ENCODE measurements around the gene PRDM9. TPM values are rescaled to one million over a fixed set of nuclear protein-coding genes. Genes with fewer than 3 reads are reported as not detected.
"Not testable (repeated sequence)": the region's sequence is repeated elsewhere in the genome, so short reads cannot be mapped to it uniquely, and the experiment has no call there.

The PRDM9 gene
- total RNA-seq, 1 donor from 2014 or later, result not detected

DNA sequence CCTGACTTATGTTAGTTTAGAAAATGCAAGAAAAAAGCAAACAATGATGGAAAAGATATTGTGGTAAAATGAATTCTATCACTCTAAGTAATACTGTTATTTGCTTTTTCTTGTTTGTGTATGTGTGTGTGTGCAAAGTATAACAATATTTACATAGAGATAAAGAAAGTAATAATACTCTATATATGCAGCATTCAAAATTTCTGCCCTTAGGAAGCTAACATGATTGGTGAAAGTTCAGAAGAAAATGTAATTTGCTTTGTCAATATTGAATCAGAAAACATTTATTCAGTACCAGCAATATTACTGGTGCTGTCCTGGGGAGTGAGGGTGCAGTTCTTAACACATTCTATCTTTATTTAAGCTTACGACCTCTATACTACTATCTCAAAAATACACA lies 12.9 kb upstream of the PRDM9 start:
- no peaks in the 10 kb centered on the region for H3K4me1 Mint-ChIP-seq (ENCODE audit: low read depth)
- DNase-seq (ENCODE audit: low spot score), result no peak
- intact Hi-C loops (cut with micrococcal nuclease), result no loop called here
- no peaks in the 10 kb centered on the region for H3K27me3 Mint-ChIP-seq (ENCODE audit: low read depth)
- no peaks in the 10 kb centered on the region for H3K36me3 Mint-ChIP-seq (ENCODE audit: low read depth)
- H3K9me3 Mint-ChIP-seq, result peaks cover 42% of the 10 kb centered on the region
- no peak overlapping the region for H3K27ac Mint-ChIP-seq
- no peak overlapping the region for H3K4me3 Mint-ChIP-seq (ENCODE audit: low read depth)

- DNase-seq (ENCODE audit: low spot score), result no peak
- no peaks in the 10 kb centered on the region for H3K27me3 Mint-ChIP-seq (ENCODE audit: low read depth)
These were observed 10.8 kb upstream of the PRDM9 start for GRCh38 chr5:23496576-23496975.

DNA sequence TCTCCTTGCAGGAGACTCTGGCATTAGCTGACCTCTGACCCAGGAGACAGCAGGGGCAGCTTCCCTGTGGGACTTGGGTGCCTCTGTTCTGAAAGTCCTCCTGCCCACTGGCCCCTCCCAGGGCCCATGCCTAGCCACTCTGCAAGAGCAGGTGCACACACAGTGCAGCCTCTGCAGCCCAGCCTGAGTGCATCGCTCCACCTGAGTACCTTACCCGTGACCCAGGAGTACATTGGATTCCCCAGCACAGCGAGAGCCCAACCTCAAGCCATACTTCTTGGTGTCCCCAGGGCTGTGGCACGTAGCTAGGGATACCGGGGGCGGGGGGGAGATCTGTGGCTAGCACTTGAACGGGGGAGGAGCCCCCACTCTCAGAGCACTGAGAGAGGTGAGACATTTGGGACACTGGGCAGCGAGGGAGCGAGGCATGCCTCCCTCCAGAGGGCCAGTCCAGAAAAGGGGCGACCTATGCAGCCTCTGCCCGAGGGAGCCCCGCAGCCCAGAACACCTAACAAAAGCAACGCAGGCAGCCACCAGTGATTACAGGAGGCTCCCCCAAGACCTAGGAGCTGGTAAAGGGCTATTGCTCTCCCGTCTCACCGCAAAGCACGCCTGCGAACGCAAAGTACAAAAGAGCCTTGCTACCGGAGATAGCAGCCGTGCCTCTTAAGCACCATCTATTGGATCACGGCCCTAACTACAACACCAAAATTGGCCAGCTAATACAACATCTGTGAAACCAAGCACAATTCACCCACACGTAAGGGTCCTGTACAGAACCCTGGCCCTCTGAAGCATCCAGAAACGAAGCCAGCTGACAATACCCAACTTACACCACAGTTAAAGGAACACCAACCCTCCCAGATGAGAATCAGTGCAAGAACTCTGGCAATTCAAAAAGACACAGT lies 826 bp upstream of the PRDM9 start:
- no peak overlapping the region for H3K4me3 Mint-ChIP-seq (ENCODE audit: low read depth)
- no peaks in the 10 kb centered on the region for H3K4me1 Mint-ChIP-seq (ENCODE audit: low read depth)
- no peaks in the 10 kb centered on the region for H3K36me3 Mint-ChIP-seq (ENCODE audit: low read depth)
- no peak for DNase-seq (ENCODE audit: low spot score)
- no peaks in the 10 kb centered on the region for H3K27me3 Mint-ChIP-seq (ENCODE audit: low read depth)
- peaks cover 44% of the 10 kb centered on the region for H3K9me3 Mint-ChIP-seq
- intact Hi-C loops (cut with micrococcal nuclease), result no loop called here
- H3K27ac Mint-ChIP-seq, result no peak overlapping the region

More at GRCh38 chr5:23496576-23496975, 10.8 kb upstream of the PRDM9 start:
- Mint-ChIP-seq H3K4me1 (ENCODE audit: low read depth) (no peaks in the 10 kb centered on the region), H3K27ac (no peak overlapping the region), H3K4me3 (ENCODE audit: low read depth) (no peak overlapping the region), H3K36me3 (ENCODE audit: low read depth) (no peaks in the 10 kb centered on the region), H3K9me3 (peaks cover 31% of the 10 kb centered on the region)
- intact Hi-C loops (cut with micrococcal nuclease), result no loop called here

- H3K27me3 Mint-ChIP-seq (ENCODE audit: low read depth); H3K4me3 Mint-ChIP-seq (ENCODE audit: low read depth); H3K27ac Mint-ChIP-seq; H3K4me1 Mint-ChIP-seq (ENCODE audit: low read depth); DNase-seq (ENCODE audit: low spot score); intact Hi-C loops (cut with micrococcal nuclease); H3K36me3 Mint-ChIP-seq (ENCODE audit: low read depth): not testable (repeated sequence)
- peaks cover 44% of the 10 kb centered on the region for H3K9me3 Mint-ChIP-seq
These were observed 3.0 kb downstream of the PRDM9 start for GRCh38 chr5:23510434-23510833.

GRCh38 chr5:23522553-23522952 lies 15.1 kb downstream of the PRDM9 start:
- no peak overlapping the region for H3K4me3 Mint-ChIP-seq (ENCODE audit: low read depth)
- no peaks in the 10 kb centered on the region for H3K4me1 Mint-ChIP-seq (ENCODE audit: low read depth)
- H3K27ac Mint-ChIP-seq, result no peak overlapping the region
- intact Hi-C loops (cut with micrococcal nuclease), result no loop called here
- H3K36me3 Mint-ChIP-seq (ENCODE audit: low read depth), result no peaks in the 10 kb centered on the region
- no peak for DNase-seq (ENCODE audit: low spot score)
- H3K27me3 Mint-ChIP-seq (ENCODE audit: low read depth), result no peaks in the 10 kb centered on the region
- peaks cover 41% of the 10 kb centered on the region for H3K9me3 Mint-ChIP-seq

GRCh38 chr5:23523031-23523430 lies 15.6 kb downstream of the PRDM9 start:
- Mint-ChIP-seq H3K4me3 (ENCODE audit: low read depth) (no peak overlapping the region), H3K36me3 (ENCODE audit: low read depth) (no peaks in the 10 kb centered on the region), H3K9me3 (peaks cover 44% of the 10 kb centered on the region), H3K4me1 (ENCODE audit: low read depth) (no peaks in the 10 kb centered on the region), H3K27me3 (ENCODE audit: low read depth) (no peaks in the 10 kb centered on the region), H3K27ac (no peak overlapping the region)
- DNase-seq (ENCODE audit: low spot score), result no peak
- intact Hi-C loops (cut with micrococcal nuclease), result no loop called here

DNA sequence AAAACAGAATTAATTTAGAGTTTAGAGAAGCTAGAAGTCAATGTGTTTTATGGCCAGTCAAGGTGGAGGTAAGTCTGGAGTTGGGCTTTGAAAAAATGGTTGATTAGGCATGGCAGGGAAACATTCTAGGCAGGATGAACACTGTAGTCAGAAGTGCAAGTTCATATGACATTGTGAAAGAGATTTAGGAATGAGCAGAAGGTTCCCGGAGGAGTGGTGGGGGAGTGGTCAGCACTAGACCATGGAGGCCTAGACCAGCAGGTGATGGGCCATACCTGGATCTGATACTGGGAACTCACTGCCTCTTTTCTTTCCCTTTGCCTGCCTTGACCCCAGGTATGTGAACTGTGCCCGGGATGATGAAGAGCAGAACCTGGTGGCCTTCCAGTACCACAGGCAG lies 16.6 kb downstream of the PRDM9 start:
- Mint-ChIP-seq H3K27me3 (ENCODE audit: low read depth) (no peaks in the 10 kb centered on the region), H3K36me3 (ENCODE audit: low read depth) (no peaks in the 10 kb centered on the region), H3K4me3 (ENCODE audit: low read depth) (no peak overlapping the region), H3K9me3 (peaks cover 49% of the 10 kb centered on the region), H3K27ac (no peak overlapping the region), H3K4me1 (ENCODE audit: low read depth) (no peaks in the 10 kb centered on the region)
- DNase-seq (ENCODE audit: low spot score), result no peak
- intact Hi-C loops (cut with micrococcal nuclease), result no loop called here

- Mint-ChIP-seq H3K9me3 (peaks cover 47% of the 10 kb centered on the region), H3K4me3 (ENCODE audit: low read depth) (no peak overlapping the region), H3K36me3 (ENCODE audit: low read depth) (no peaks in the 10 kb centered on the region), H3K27me3 (ENCODE audit: low read depth) (no peaks in the 10 kb centered on the region), H3K27ac (no peak overlapping the region), H3K4me1 (ENCODE audit: low read depth) (no peaks in the 10 kb centered on the region)
- DNase-seq (ENCODE audit: low spot score), result no peak
- intact Hi-C loops (cut with micrococcal nuclease), result no loop called here
These were observed 18.3 kb downstream of the PRDM9 start for GRCh38 chr5:23525751-23526150.

DNA sequence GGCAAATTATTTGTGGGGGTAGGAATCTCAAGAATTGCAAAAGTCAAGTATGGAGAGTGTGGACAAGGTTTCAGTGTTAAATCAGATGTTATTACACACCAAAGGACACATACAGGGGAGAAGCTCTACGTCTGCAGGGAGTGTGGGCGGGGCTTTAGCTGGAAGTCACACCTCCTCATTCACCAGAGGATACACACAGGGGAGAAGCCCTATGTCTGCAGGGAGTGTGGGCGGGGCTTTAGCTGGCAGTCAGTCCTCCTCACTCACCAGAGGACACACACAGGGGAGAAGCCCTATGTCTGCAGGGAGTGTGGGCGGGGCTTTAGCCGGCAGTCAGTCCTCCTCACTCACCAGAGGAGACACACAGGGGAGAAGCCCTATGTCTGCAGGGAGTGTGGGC lies 19.2 kb downstream of the PRDM9 start:
- intact Hi-C loops (cut with micrococcal nuclease); DNase-seq (ENCODE audit: low spot score); H3K27ac Mint-ChIP-seq; H3K4me1 Mint-ChIP-seq (ENCODE audit: low read depth); H3K36me3 Mint-ChIP-seq (ENCODE audit: low read depth); H3K4me3 Mint-ChIP-seq (ENCODE audit: low read depth); H3K27me3 Mint-ChIP-seq (ENCODE audit: low read depth): not testable (repeated sequence)
- peaks cover 53% of the 10 kb centered on the region for H3K9me3 Mint-ChIP-seq

- H3K4me1 Mint-ChIP-seq (ENCODE audit: low read depth); H3K27ac Mint-ChIP-seq; H3K27me3 Mint-ChIP-seq (ENCODE audit: low read depth); H3K4me3 Mint-ChIP-seq (ENCODE audit: low read depth); intact Hi-C loops (cut with micrococcal nuclease); DNase-seq (ENCODE audit: low spot score); H3K36me3 Mint-ChIP-seq (ENCODE audit: low read depth): not testable (repeated sequence)
- peaks cover 48% of the 10 kb centered on the region for H3K9me3 Mint-ChIP-seq
These were observed 20.0 kb downstream of the PRDM9 start for GRCh38 chr5:23527216-23527920.

DNA sequence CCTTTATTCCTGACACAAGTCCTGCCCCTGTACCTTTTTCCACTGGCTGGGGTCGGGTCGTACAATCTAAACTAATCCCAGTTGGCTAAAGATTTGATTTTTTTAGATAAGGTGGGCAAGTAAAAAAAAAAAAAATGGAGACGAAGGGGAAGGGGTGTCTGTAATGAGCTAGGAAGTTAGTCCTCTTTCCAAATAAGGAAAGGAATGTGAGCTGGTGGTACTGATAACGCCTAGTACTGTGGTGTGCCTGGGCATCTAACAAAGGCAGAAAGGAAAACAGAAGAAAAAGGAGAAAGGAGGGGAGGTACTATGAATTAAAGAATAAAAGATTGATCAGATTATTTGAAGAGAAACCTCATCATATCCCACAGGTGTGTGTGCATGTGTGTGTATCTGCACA lies 21.3 kb downstream of the PRDM9 start:
- intact Hi-C loops (cut with micrococcal nuclease), result no loop called here
- Mint-ChIP-seq H3K27me3 (ENCODE audit: low read depth) (no peaks in the 10 kb centered on the region), H3K36me3 (ENCODE audit: low read depth) (no peaks in the 10 kb centered on the region), H3K27ac (no peak overlapping the region), H3K4me3 (ENCODE audit: low read depth) (no peak overlapping the region), H3K9me3 (peaks cover 53% of the 10 kb centered on the region), H3K4me1 (ENCODE audit: low read depth) (no peaks in the 10 kb centered on the region)
- DNase-seq (ENCODE audit: low spot score), result no peak

DNA sequence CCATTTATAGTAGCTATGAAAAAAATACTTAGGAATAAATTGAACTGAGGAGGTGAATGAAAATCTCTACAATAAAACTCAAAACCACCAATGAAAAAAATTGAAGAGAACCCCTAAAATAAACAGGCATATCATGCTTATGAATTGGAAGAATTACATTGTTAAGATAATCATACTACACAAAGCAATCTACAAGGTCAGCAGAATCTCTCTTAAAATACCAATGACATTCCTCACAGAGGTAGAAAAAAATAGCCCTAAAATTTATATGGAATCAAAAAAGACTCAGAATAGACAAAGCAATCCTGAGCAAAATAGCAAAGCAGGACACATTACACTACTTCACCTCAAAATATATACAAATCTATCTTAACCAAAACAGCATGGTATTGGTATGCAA lies 23.2 kb downstream of the PRDM9 start:
- H3K9me3 Mint-ChIP-seq, result peaks cover 43% of the 10 kb centered on the region
- H3K36me3 Mint-ChIP-seq (ENCODE audit: low read depth), result no peaks in the 10 kb centered on the region
- no peaks in the 10 kb centered on the region for H3K27me3 Mint-ChIP-seq (ENCODE audit: low read depth)
- intact Hi-C loops (cut with micrococcal nuclease), result no loop called here
- no peak overlapping the region for H3K27ac Mint-ChIP-seq
- H3K4me1 Mint-ChIP-seq (ENCODE audit: low read depth), result no peaks in the 10 kb centered on the region
- no peak overlapping the region for H3K4me3 Mint-ChIP-seq (ENCODE audit: low read depth)
- no peak for DNase-seq (ENCODE audit: low spot score)

GRCh38 chr5:23571059-23571458 lies 63.6 kb downstream of the PRDM9 start:
- no peaks in the 10 kb centered on the region for H3K27me3 Mint-ChIP-seq (ENCODE audit: low read depth)
- H3K4me3 Mint-ChIP-seq (ENCODE audit: low read depth), result no peak overlapping the region
- no peaks in the 10 kb centered on the region for H3K36me3 Mint-ChIP-seq (ENCODE audit: low read depth)
- peaks cover 28% of the 10 kb centered on the region for H3K9me3 Mint-ChIP-seq
- H3K4me1 Mint-ChIP-seq (ENCODE audit: low read depth), result no peaks in the 10 kb centered on the region
- H3K27ac Mint-ChIP-seq, result no peak overlapping the region
- intact Hi-C loops (cut with micrococcal nuclease), result no loop called here
- no peak for DNase-seq (ENCODE audit: low spot score)
